Testis (tissue), 3 donors: ENCODE measurements around the gene ARHGAP27. TPM values are rescaled to one million over a fixed set of nuclear protein-coding genes. Genes with fewer than 3 reads are reported as not detected.

ENCODE experiments used
- DNase-seq: peaks from one replicate; pipeline ENCODE4 v3.0.0-alpha.2; 2019
- H3K27ac ChIP-seq, 2 donors: fragments of 200-600 bp; sonication (generic); one replicate each; pipeline ENCODE4 v1.5.1; 2019
- H3K27me3 ChIP-seq: fragments of 200-600 bp; sonication (generic); one replicate; pipeline ENCODE4 v1.5.1; 2019
- H3K36me3 ChIP-seq: fragments of 200-600 bp; sonication (generic); one replicate; pipeline ENCODE4 v1.5.1; 2017; ENCODE audit warnings: low read depth; ENCODE audit errors: missing control alignments
- H3K4me1 ChIP-seq: fragments of 200-600 bp; sonication (generic); one replicate; pipeline ENCODE4 v1.5.1; 2019
- H3K4me3 ChIP-seq, 2 donors: fragments of 200-600 bp; sonication (generic); one replicate each; pipeline ENCODE4 v1.5.1; 2017 to 2019
- H3K9me3 ChIP-seq: fragments of 200-600 bp; sonication (generic); one replicate; pipeline ENCODE4 v1.5.1; 2017
- CTCF ChIP-seq, 3 experiments: fragments of 450-650 bp in 2 of 3; fragments of 200-600 bp in 1 of 3; sonication (generic) in 1 of 3; IDR thresholded peaks; one replicate each; pipeline ENCODE4 v1.5.1; 2016 to 2019; ENCODE audit warnings: antibody characterized with exemption in 3 of 3, mild to moderate bottlenecking in 2 of 3, moderate library complexity in 1 of 3
- POLR2A ChIP-seq: fragments of 450-650 bp; IDR thresholded peaks from one replicate; pipeline ENCODE4 v1.6.1; 2017; ENCODE audit warnings: antibody characterized with exemption, mild to moderate bottlenecking, moderate library complexity
- WGBS, 2 donors: methylation state at CpG; one replicate each; pipeline ENCODE4 v1.1.5; 2018; 5-methylcytosine and 5-hydroxymethylcytosine counted together
- intact Hi-C: fragments of 100-400 bp; cut with DNase I; formaldehyde crosslinking; loops from one replicate; pipeline ENCODE4 v1.15.1; 2023; ENCODE audit warnings: low total_unique reads
- polyA plus RNA-seq: library from polyadenylated mRNA; stranded (reverse); fragments of 350-450 nt; fragmentation: Illumina TruSeq; extraction: RNeasy Lipid Tissue Mini Kit (QIAGEN cat#74804); gene quantifications from one replicate; pipeline ENCODE4 v1.2.3, GENCODE V29; 2014; ENCODE audit warnings: low read depth, low replicate concordance; ENCODE audit not compliant: insufficient read depth
- total RNA-seq, 2 donors: library from RNA; depleted of rRNA; stranded (reverse); fragments of >200 nt; gene quantifications; one replicate each; pipeline ENCODE4 v1.2.3, GENCODE V29; 2016

ARHGAP27 gene
- total and polyA plus RNA-seq, 3 donors from 2014 or later = 17.7 to 22.8 (median 21.4) TPM

DNA sequence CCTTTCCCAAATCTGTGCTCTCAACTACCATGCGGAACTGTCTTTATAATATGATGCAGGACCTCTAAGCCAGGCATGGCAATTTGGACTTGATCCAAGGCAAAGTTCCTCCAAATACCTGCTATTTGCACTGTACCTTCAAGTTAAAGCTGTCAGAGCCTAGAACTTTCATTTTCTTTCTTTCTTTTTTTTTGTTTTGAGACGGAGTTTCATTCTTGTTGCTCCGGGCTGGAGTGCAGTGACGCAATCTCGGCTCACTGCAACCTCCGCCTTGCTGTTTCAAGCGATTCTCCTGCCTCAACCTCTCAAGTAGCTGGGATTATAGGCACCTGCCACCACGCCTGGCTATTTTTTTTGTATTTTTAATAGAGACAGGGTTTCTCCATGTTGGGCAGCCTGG is 51.7 kb downstream of the ARHGAP27 start:
- Histone ChIP-seq H3K9me3 (no peaks in the 10 kb centered on the region), H3K27me3 (no peaks in the 10 kb centered on the region), H3K4me3 (no peak overlapping the region), H3K4me1 (no peaks in the 10 kb centered on the region), H3K36me3 (no peaks in the 10 kb centered on the region), H3K27ac (no peak overlapping the region)
- intact Hi-C loops = loop anchor here (10.0 kb wide), 1 partner anchor 146 kb away; no protein-coding TSS in a partner anchor
- no peak for DNase-seq
- no peak for TF ChIP-seq CTCF (IDR thresholded peaks at IDR 0.05)
- TF ChIP-seq POLR2A = no peak
- 84 to 92% methylated on average over 8 of the region's 8 CpGs for WGBS, 2 donors

DNA sequence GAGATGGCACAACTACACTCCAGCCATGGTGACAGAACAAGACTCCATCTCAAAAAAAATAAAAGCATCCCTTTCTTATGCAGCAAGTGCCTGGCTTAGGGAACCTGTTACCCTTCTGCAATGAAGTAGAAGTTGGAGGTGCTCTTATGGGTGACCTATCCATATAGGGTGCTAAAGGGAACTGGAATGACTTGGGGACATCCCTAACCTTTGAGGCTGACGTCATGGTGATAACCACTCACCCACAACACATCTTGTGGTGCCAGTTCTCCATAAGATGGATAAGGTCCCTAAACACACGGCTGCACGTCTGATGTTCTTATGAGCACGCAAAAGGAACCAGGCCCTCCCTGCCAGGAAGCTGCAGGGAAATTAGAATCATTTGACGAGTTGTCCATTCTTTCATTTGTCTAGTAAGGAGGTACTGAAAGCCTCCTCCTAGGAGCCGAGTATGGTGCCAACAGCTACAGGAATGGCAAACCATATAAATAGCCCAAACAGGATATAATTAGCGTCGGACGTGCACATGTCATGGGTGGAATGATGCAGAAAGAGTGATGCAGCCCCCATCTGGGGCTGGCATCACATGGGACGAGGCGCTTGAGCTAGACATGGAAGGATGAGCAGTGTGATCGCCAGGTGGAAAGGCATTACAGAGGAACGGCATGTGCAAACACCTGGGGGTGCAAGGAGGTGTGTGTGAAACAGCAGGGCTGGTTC is 52.5 kb downstream of the ARHGAP27 start:
- intact Hi-C loops = loop anchor here (10.0 kb wide), 1 partner anchor 145 kb away; no protein-coding TSS in a partner anchor
- no peak for TF ChIP-seq CTCF (IDR thresholded peaks at IDR 0.05)
- no peak for TF ChIP-seq POLR2A

GRCh38 chr17:45377401-45377800 is 55.3 kb downstream of the ARHGAP27 start:
- TF ChIP-seq CTCF (IDR thresholded peaks at IDR 0.05) (no peak), POLR2A (no peak)
- Histone ChIP-seq H3K27ac (no peak overlapping the region), H3K36me3 (no peaks in the 10 kb centered on the region), H3K4me3 (no peak overlapping the region), H3K9me3 (no peaks in the 10 kb centered on the region), H3K27me3 (no peaks in the 10 kb centered on the region), H3K4me1 (peaks cover 12% of the 10 kb centered on the region)
- intact Hi-C loops = loop anchor here (10.0 kb wide), 1 partner anchor 93 kb away; no protein-coding TSS in a partner anchor
- 84 to 88% methylated on average over 8 of the region's 8 CpGs for WGBS, 2 donors
- no peak for DNase-seq

More for the DNA sequence above, 52.5 kb downstream of the ARHGAP27 start:
- WGBS, 2 donors = 86 to 89% methylated on average over 12 to 13 of the region's 13 CpGs
- Histone ChIP-seq H3K4me1 (no peaks in the 10 kb centered on the region), H3K36me3 (no peaks in the 10 kb centered on the region), H3K27ac (no peak overlapping the region), H3K27me3 (no peaks in the 10 kb centered on the region), H3K4me3 (no peak overlapping the region), H3K9me3 (no peaks in the 10 kb centered on the region)
- DNase-seq = no peak

GRCh38 chr17:45376171-45377005 is 56.3 kb downstream of the ARHGAP27 start:
- no peaks in the 10 kb centered on the region for H3K36me3 ChIP-seq
- H3K27ac ChIP-seq = no peak overlapping the region
- TF ChIP-seq CTCF (IDR thresholded peaks at IDR 0.05) = no peak
- TF ChIP-seq POLR2A = no peak
- intact Hi-C loops = loop anchor here (10.0 kb wide), 1 partner anchor 92 kb away; no protein-coding TSS in a partner anchor
- no peaks in the 10 kb centered on the region for H3K27me3 ChIP-seq
- H3K4me1 ChIP-seq = peaks cover 19% of the 10 kb centered on the region
- H3K9me3 ChIP-seq = no peaks in the 10 kb centered on the region
- H3K4me3 ChIP-seq = no peak overlapping the region
- DNase-seq = no peak
- 75 to 76% methylated on average over 9 of the region's 9 CpGs for WGBS, 2 donors
